D341Med (cell line): ENCODE data around the gene RNF186.
"Not testable (repeated sequence)": the region's sequence is repeated elsewhere in the genome, so short reads cannot be mapped to it uniquely, and the experiment has no call there.

Source experiments
- DNase-seq: peaks from one replicate; pipeline ENCODE4 v3.0.0; 2012; ENCODE audit warnings: low spot score

The RNF186 gene

GRCh38 chr1:19793360-19794046, 21.6 kb downstream of the RNF186 start:
- no peak for DNase-seq

- no peak for DNase-seq
These were observed 22.7 kb downstream of the RNF186 start for GRCh38 chr1:19792237-19793002.

- not testable (repeated sequence) for DNase-seq
These were observed 24.8 kb downstream of the RNF186 start for GRCh38 chr1:19790061-19790975.

DNA sequence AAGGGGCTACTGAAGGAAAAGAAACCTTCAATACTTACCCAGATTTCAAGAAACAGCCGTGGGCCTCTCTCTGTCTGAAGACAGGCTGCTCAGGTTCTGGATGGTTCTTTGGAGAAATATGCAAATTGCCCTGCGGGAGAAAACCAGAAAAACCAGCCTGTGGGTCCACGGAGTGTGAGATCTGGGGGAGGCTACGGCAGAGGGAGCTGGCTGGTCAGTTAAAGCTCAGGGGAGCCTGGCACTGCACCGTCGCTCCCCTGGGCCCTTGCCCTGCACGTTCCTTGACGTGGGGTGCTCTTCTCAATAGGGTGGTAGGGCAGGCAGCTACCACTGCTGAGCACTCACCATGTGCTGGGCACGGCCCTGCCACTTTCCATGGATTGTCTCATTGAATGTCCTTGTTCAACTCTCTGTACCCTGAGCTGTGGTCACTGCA, 28.1 kb downstream of the RNF186 start:
- DNase-seq = no peak

- no peak for DNase-seq
These were observed 29.4 kb downstream of the RNF186 start for GRCh38 chr1:19785660-19786059.

DNA sequence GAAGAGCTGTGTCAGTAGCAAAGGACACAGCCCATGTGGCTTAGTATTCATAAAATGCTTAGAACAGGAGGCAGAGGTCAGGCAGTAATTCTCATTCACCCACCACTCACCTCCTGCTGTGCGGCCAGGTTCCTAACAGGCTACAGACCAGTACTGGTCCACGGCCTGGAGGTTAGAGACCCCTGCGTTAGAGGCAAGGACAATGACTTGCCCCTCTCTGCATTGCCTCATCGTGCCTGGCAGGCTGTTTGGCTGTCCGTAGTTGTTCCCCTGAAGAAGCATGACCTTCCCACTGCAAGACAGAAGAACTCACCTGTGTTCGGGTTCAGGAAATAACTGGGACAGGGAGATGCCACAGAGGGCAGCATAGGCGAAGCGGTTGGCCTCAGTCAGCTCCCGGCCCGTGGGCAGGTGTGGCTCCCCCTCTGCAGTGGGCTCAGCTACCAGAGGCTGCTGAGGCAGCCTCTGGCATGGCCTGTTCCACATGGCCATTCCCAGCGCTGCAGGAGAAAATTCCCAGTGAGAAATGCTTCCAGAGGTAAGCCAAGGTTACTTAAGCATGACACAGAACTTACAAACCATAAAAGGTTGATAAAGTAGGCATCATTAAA, 34.7 kb downstream of the RNF186 start:
- no peak for DNase-seq

GRCh38 chr1:19776933-19777332, 38.1 kb downstream of the RNF186 start:
- DNase-seq = no peak

DNA sequence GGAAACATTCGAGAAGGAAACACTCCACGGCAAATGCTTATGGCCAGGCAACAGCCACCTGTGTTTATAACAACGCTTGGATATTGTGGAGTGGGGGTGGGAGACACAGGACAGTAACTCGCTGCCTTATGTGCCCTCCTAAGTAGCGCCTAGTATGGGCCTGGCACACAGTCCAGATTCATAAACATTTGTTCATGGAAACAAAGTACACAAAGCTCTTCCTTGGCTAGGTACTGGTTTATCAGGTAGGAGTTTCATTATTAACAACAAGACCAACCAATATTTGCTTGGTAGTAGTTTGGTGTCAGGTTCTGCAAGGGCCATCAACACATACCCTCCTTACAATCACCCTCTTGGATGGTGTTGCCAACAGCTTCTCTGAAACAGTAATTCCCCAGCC, 38.8 kb downstream of the RNF186 start:
- DNase-seq = no peak

- DNase-seq = no peak
These were observed 39.3 kb downstream of the RNF186 start for GRCh38 chr1:19775831-19776230.

GRCh38 chr1:19775317-19775716, 39.8 kb downstream of the RNF186 start:
- no peak for DNase-seq

GRCh38 chr1:19774180-19774785, 40.8 kb downstream of the RNF186 start:
- DNase-seq = no peak

GRCh38 chr1:19773485-19773884, 41.6 kb downstream of the RNF186 start:
- DNase-seq = no peak

GRCh38 chr1:19772053-19772452, 43.0 kb downstream of the RNF186 start:
- DNase-seq = no peak

- DNase-seq = no peak
These were observed 43.7 kb downstream of the RNF186 start for GRCh38 chr1:19771350-19771749.

DNA sequence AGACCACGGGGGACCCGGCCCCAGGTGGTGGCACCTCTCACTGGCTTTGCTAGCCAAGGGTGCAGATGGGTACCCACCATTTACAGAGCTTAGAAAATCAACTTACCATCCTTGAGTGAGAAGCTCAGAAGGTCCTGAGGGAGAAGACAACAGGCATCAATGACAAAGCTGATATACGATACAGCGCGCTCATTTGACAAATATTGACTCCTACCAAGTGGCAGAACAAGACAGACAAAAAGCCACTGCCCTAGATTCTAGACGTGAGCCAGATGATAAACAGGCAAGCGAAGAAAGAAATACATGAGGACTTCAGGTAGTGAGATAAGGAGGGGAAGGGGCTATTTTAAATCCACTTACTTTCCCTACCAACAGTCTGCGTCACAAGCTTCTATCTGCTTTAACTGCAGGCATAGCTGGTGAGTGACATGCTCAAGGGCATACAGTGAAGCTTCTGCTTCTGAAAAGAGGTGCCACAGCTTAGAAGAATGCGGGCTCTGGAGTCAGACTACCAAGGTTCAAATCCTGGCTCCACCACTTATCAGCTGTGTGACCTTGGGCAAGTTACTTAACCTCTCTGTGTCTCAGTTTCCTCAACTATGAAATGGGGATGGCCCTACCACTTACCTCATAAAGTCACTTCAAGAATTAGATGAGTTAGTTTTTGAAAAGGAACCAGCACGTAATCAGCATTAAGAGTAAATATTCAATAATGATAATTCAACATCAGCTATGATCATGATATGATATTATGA, 44.5 kb downstream of the RNF186 start:
- DNase-seq = no peak

GRCh38 chr1:19769211-19769932, 45.7 kb downstream of the RNF186 start:
- DNase-seq = no peak

GRCh38 chr1:19768353-19769210, 46.5 kb downstream of the RNF186 start:
- no peak for DNase-seq

- DNase-seq = no peak
These were observed 49.5 kb downstream of the RNF186 start for GRCh38 chr1:19765623-19766022.

DNA sequence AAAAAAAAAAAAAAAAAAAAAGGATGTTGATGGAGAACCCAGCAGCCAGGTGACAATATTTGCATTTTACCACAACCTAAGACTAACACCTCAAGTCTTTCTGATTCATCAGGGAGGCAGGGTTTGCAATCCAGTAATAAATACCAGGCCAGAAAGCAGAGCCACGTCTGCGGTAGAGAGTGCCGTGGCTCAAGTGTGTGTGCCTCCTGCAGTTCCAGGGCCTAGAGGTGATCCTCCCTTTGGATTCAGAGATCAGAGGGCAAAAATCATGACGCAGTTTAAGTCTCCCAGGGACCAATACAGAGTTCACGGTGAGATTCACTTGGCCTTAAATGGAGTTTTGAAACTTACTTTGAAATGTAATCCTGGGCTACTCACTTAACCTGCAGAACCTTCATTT, 50.2 kb downstream of the RNF186 start:
- DNase-seq = no peak
